ENCODE results near the gene PAMR1.
"Not testable (repeated sequence)": the region's sequence is repeated elsewhere in the genome, so short reads cannot be mapped to it uniquely, and the experiment has no call there.

Gene PAMR1

GRCh38 chr11:35525501-35526175 lies at the start of gene PAMR1:
Gene PAMR1, minus strand, starts transcription at chr11:35525616. Its CDS starts 31 bp downstream, at chr11:35525585.
- DNase-seq, result no peak

GRCh38 chr11:35571696-35572095 lies 46.3 kb upstream of the PAMR1 start:
- no peak for DNase-seq

- DNase-seq, result no peak
These were observed 42.5 kb upstream of the PAMR1 start for GRCh38 chr11:35567737-35568465.

GRCh38 chr11:35566885-35567284 lies 41.5 kb upstream of the PAMR1 start:
- DNase-seq, result no peak

GRCh38 chr11:35566181-35566580 lies 40.8 kb upstream of the PAMR1 start:
- DNase-seq, result no peak

- DNase-seq, result no peak
These were observed 38.8 kb upstream of the PAMR1 start for GRCh38 chr11:35564245-35564595.

- no peak for DNase-seq
These were observed 38.2 kb upstream of the PAMR1 start for GRCh38 chr11:35563484-35564244.

GRCh38 chr11:35559949-35560348 lies 34.5 kb upstream of the PAMR1 start:
- DNase-seq, result no peak

GRCh38 chr11:35558513-35558912 lies 33.1 kb upstream of the PAMR1 start:
- DNase-seq, result no peak

- DNase-seq, result no peak
These were observed 30.1 kb upstream of the PAMR1 start for GRCh38 chr11:35555488-35555887.

GRCh38 chr11:35554491-35555437 lies 29.3 kb upstream of the PAMR1 start:
- DNase-seq, result no peak

GRCh38 chr11:35553831-35554230 lies 28.4 kb upstream of the PAMR1 start:
- no peak for DNase-seq

GRCh38 chr11:35553021-35553420 lies 27.6 kb upstream of the PAMR1 start:
- DNase-seq, result no peak

- no peak for DNase-seq
These were observed 27.2 kb upstream of the PAMR1 start for GRCh38 chr11:35552616-35553015.

- no peak for DNase-seq
These were observed 25.1 kb upstream of the PAMR1 start for GRCh38 chr11:35550374-35551036.

GRCh38 chr11:35549787-35550186 lies 24.4 kb upstream of the PAMR1 start:
- DNase-seq, result no peak

- no peak for DNase-seq
These were observed 23.6 kb upstream of the PAMR1 start for GRCh38 chr11:35548925-35549561.

GRCh38 chr11:35547995-35548394 lies 22.6 kb upstream of the PAMR1 start:
- not testable (repeated sequence) for DNase-seq

- no peak for DNase-seq
These were observed 20.9 kb upstream of the PAMR1 start for GRCh38 chr11:35546317-35546716.

GRCh38 chr11:35545391-35546003 lies 20.1 kb upstream of the PAMR1 start:
- DNase-seq, result no peak

- no peak for DNase-seq
These were observed 18.1 kb upstream of the PAMR1 start for GRCh38 chr11:35543481-35543880.
